Endothelial cell of umbilical vein (primary cell): Measurements from ENCODE around the gene ZDHHC7. TPM values are rescaled to one million over a fixed set of nuclear protein-coding genes. Genes with fewer than 3 reads are reported as not detected.

Source experiments
- BruUV-seq: library from RNA; stranded (reverse); fragments of 400-500 nt; replicated peaks from 2 replicates; lab custom pipeline; 2021; lab: Mats Ljungman, UMichigan
- CTCF ChIA-PET: fragments of 300-600, 350-600 bp; sonication (Branson Sonifier 250); formaldehyde crosslinking; loops from one replicate; lab custom pipeline; 2021; ENCODE audit warnings: antibody characterized with exemption, inconsistent platforms; lab: Charles Lee
- POLR2A ChIA-PET: fragments of 300-600, 350-600 bp; sonication (Branson Sonifier 250); formaldehyde crosslinking; loops from one replicate; lab custom pipeline; 2021; ENCODE audit warnings: antibody characterized with exemption, inconsistent platforms; lab: Charles Lee
- DNase-seq: peaks from one replicate; pipeline ENCODE4 v3.0.0-alpha.2; 2011; ENCODE audit warnings: low read depth, low spot score
- FAIRE-seq: peaks from 2 replicates; lab custom pipeline; 2011; peaks lifted over from hg19 to GRCh38; lab: Jason Lieb, UNC
- H2AFZ ChIP-seq: 2 replicates; pipeline ENCODE4 v1.6.0; 2012; ENCODE audit warnings: low read depth, low read length, control low read depth, inconsistent platforms
- H3K27ac ChIP-seq: 2 replicates; pipeline ENCODE4 v1.5.1; 2011; ENCODE audit warnings: low read depth, mild to moderate bottlenecking, control low read depth, low read length, moderate library complexity; ENCODE audit not compliant: insufficient read depth
- H3K27me3 ChIP-seq, 2 experiments: 2 replicates each; pipeline versions ENCODE4 v1.6.0 to v1.6.1; 2011; ENCODE audit warnings: low read length in 2 of 2, mixed read lengths in 1 of 2; ENCODE audit not compliant: control insufficient read depth in 2 of 2, insufficient read depth in 2 of 2
- H3K36me3 ChIP-seq, 2 experiments: 2 replicates in 1 of 2; 3 replicates in 1 of 2; pipeline ENCODE4 v1.5.1; 2011; ENCODE audit warnings: low read length in 2 of 2, mild to moderate bottlenecking in 1 of 2, moderate library complexity in 1 of 2; ENCODE audit not compliant: control insufficient read depth in 2 of 2, insufficient read depth in 2 of 2; ENCODE audit errors: extremely low read depth in 1 of 2
- H3K4me1 ChIP-seq: 3 replicates; pipeline ENCODE4 v1.5.1; 2011; ENCODE audit warnings: mild to moderate bottlenecking, low read length; ENCODE audit not compliant: control insufficient read depth, insufficient read depth; ENCODE audit errors: extremely low read depth
- H3K4me2 ChIP-seq: 2 replicates; pipeline ENCODE4 v1.6.1; 2011; ENCODE audit warnings: low read length, control low read depth, mixed read lengths; ENCODE audit not compliant: insufficient read depth
- H3K4me3 ChIP-seq, 3 experiments: fragments of 200-600 bp in 1 of 3; sonication (generic), shearing (Covaris generic) in 1 of 3; replicated peaks in 1 of 3; 2 replicates each; pipeline ENCODE4 v1.5.1; 2011 to 2016; ENCODE audit warnings: control low read depth in 3 of 3, low read length in 3 of 3, mild to moderate bottlenecking in 2 of 3, inconsistent platforms in 1 of 3, low read depth in 1 of 3, moderate library complexity in 1 of 3; ENCODE audit not compliant: insufficient read depth in 1 of 3
- H3K79me2 ChIP-seq: 2 replicates; pipeline ENCODE4 v1.6.0; 2012; ENCODE audit warnings: low read length, inconsistent platforms; ENCODE audit not compliant: control insufficient read depth, insufficient read depth
- H3K9ac ChIP-seq: replicated peaks from 2 replicates; pipeline ENCODE3; 2011; ENCODE audit warnings: low read length, control low read depth; ENCODE audit not compliant: insufficient read depth; ENCODE audit errors: extremely low read depth
- H3K9me1 ChIP-seq: replicated peaks from 3 replicates; pipeline ENCODE4 v1.6.0; 2011; ENCODE audit warnings: mild to moderate bottlenecking, low read length; ENCODE audit not compliant: control insufficient read depth, insufficient read depth; ENCODE audit errors: extremely low read depth
- H3K9me3 ChIP-seq: replicated peaks from 2 replicates; pipeline ENCODE4 v1.5.1; 2012; ENCODE audit warnings: low read length, inconsistent platforms; ENCODE audit not compliant: control insufficient read depth, insufficient read depth
- H4K20me1 ChIP-seq: replicated peaks from 2 replicates; pipeline ENCODE3; 2011; ENCODE audit warnings: mild to moderate bottlenecking, low read length; ENCODE audit not compliant: control insufficient read depth, insufficient read depth; ENCODE audit errors: extremely low read depth
- CTCF ChIP-seq, 2 donors: IDR thresholded peaks; 1 replicate in 1 of 2; 2 replicates in 1 of 2; pipeline ENCODE4 v1.5.1; 2011; ENCODE audit warnings: low read length in 2 of 2, mild to moderate bottlenecking in 2 of 2, moderate library complexity in 2 of 2, control low read depth in 1 of 2, inconsistent platforms in 1 of 2, low read depth in 1 of 2; ENCODE audit not compliant: insufficient read depth in 1 of 2; ENCODE audit errors: extremely low read depth in 1 of 2
- EZH2 ChIP-seq: IDR thresholded peaks from 2 replicates; pipeline ENCODE4 v1.6.1; 2012; ENCODE audit warnings: borderline replicate concordance, low read depth, mild to moderate bottlenecking, moderate library complexity, low read length, inconsistent platforms; ENCODE audit not compliant: severe bottlenecking
- FOS ChIP-seq: IDR thresholded peaks from 2 replicates; pipeline ENCODE4 v1.6.1; 2011; ENCODE audit warnings: mild to moderate bottlenecking, low read length, moderate library complexity, borderline replicate concordance; ENCODE audit not compliant: insufficient read depth
- GATA2 ChIP-seq: IDR thresholded peaks from 2 replicates; pipeline ENCODE4 v1.7.0; 2011; ENCODE audit warnings: low read depth, mild to moderate bottlenecking, moderate library complexity, mixed read lengths, low read length; ENCODE audit not compliant: insufficient read length, insufficient read depth
- JUN ChIP-seq: IDR thresholded peaks from 2 replicates; pipeline ENCODE4 v1.6.1; 2011; ENCODE audit warnings: borderline replicate concordance, low read depth; ENCODE audit not compliant: insufficient read length, insufficient read depth
- MYC ChIP-seq: IDR thresholded peaks from one replicate; pipeline ENCODE4 v1.6.1; 2011; ENCODE audit warnings: mild to moderate bottlenecking, low read depth, low read length
- POLR2A ChIP-seq: IDR thresholded peaks from 2 replicates; pipeline ENCODE4 v1.6.1; 2012; ENCODE audit warnings: low read depth, mild to moderate bottlenecking, control low read depth, low read length
- POLR2AphosphoS5 ChIP-seq: IDR thresholded peaks from 2 replicates; pipeline ENCODE4 v1.6.1; 2012; ENCODE audit warnings: low read depth, mild to moderate bottlenecking, control low read depth, low read length, moderate library complexity; ENCODE audit not compliant: insufficient read depth
- dilution Hi-C: fragments of 300-500 bp; cut with MboI; formaldehyde crosslinking; loops from one replicate; pipeline ENCODE4 v1.15.0; 2019; ENCODE audit warnings: low sequenced_read_pairs; ENCODE audit not compliant: extremely low pct_ligation_motif_present
- intact Hi-C: fragments of 100-400 bp; cut with micrococcal nuclease; formaldehyde crosslinking; loops from one replicate; pipeline ENCODE4 v1.10.0; 2022
- polyA plus RNA-seq, 4 experiments: library from polyadenylated mRNA; depleted of rRNA in 3 of 4; stranded (reverse) in 3 of 4; unstranded in 1 of 4; fragments of >200 nt; gene quantifications; 2 replicates each; pipeline versions ENCODE4 v1.2.1 to v1.2.3, GENCODE V29; 2011 to 2012; ENCODE audit warnings: missing spikeins in 1 of 4
- total RNA-seq: library from RNA; stranded (reverse); gene quantifications from 2 replicates; pipeline ENCODE4 v1.2.3, GENCODE V29; 2021
- TF ChIP-seq, protein P1 (sequence below): IDR thresholded peaks from 2 replicates; pipeline ENCODE4 v1.6.1; 2011; ENCODE audit not compliant: insufficient read depth, insufficient read length

The ZDHHC7 gene
- total and polyA plus RNA-seq, 2 donors (not counting 3 experiments of a cell fraction or from before 2014, with no cell fraction given), result 44.1 to 46.2 TPM

DNA sequence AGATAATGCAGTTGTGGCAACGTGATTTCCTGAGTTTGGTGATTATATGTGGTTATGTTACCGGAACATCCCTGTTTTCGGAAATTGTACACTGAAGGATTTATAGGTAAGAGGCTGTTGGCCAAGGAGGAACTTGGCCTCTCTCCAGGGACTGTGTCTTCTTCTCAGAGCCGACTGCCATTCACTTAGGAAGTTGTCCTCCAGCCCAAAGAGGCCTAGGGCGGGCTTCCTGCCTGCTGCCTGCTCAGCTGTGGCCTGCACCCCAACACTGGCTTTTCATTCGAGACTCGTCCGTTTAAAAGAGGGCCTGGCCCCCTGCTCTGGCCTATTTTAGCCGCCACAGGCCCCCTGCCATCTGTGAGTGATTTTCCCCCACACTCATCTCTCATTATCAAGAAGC, 64.3 kb downstream of the ZDHHC7 start:
- BruUV-seq, result no TSS peak
- POLR2A ChIA-PET, result no interaction called here
- H4K20me1 ChIP-seq, result no peaks in the 10 kb centered on the region
- H3K9me3 ChIP-seq, result no peaks in the 10 kb centered on the region
- H3K79me2 ChIP-seq, result no peaks in the 10 kb centered on the region
- DNase-seq (peak; percentile 18), FAIRE-seq (no peak)
- no peaks in the 10 kb centered on the region for H3K4me1 ChIP-seq
- H3K9ac ChIP-seq, result no peak overlapping the region
- H3K9me1 ChIP-seq, result no peaks in the 10 kb centered on the region
- intact Hi-C loops, result no loop called here
- TF ChIP-seq POLR2AphosphoS5 (no peak), FOS (no peak), EZH2 (no peak), POLR2A (no peak), JUN (no peak), GATA2 (no peak), CTCF (IDR thresholded peaks at IDR 0.05; ENCODE audit: extremely low read depth in 1 of 2, insufficient read depth in 1 of 2, low read depth in 1 of 2, low read length in 2 of 2) (no peak), MYC (no peak)
- TF ChIP-seq, protein P1, sequence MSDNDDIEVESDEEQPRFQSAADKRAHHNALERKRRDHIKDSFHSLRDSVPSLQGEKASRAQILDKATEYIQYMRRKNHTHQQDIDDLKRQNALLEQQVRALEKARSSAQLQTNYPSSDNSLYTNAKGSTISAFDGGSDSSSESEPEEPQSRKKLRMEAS, result no peak
- dilution Hi-C loops, result no loop called here
- no peak overlapping the region for H3K4me2 ChIP-seq
- no peak overlapping the region for H2AFZ ChIP-seq
- CTCF ChIA-PET, result interaction anchor here (1.2 to 1.5 kb wide), 3 partner anchors 14 to 192 kb away, joined by 3 to 8 read pairs (median 7); no protein-coding TSS in a partner anchor
- H3K27me3 ChIP-seq, result peaks cover 0 to 2% of the 10 kb centered on the region in 2 experiments
- no peaks in the 10 kb centered on the region for H3K36me3 ChIP-seq
- no peak overlapping the region for H3K27ac ChIP-seq
- H3K4me3 ChIP-seq, result no peak overlapping the region
